ENCODE measurements around the gene LGI1.

The LGI1 gene

DNA sequence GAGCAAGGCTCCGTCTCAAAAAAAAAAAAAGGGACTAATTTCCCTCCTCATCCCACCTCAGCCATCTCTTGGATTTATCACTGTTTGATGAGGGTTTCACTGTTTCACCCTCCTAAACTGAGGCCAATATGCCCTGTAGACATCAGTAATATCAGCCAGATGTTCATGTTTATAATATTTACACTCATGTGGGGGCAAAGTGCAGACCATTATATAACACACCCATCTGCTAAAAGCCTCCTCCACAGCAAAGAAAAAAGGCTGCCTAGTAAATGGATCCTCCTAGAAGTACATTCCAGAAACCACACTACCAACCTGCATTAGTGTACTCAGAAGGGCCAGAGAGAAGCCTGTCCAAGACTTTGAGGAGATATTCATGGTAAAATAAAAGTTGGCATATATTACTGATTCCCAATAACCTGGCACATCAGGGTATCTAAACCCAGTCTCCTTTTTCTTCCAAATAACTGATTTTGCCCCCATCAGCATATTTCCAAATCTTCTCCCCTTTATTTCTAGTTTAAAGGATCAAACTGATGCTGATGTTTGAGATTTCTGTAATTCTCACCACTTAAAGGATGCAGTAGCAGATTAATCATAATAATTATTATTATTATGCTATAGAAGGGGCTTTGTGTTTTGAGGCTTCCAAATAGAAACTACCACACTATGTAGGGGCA is 55.1 kb downstream of the LGI1 start:
- Histone ChIP-seq H3K4me3 (ENCODE audit: insufficient read depth, low read length, poor library complexity, severe bottlenecking) (no peak overlapping the region), H3F3A (ENCODE audit: insufficient read depth) (no peaks in the 10 kb centered on the region), H3K9me2 (replicated peaks; ENCODE audit: insufficient read depth, low read length) (no peaks in the 10 kb centered on the region), H2AFZ (ENCODE audit: low read depth, low read length, severe bottlenecking) (no peak overlapping the region), H4K20me1 (ENCODE audit: low read depth, low read length) (no peaks in the 10 kb centered on the region), H3K27ac (ENCODE audit: low read depth, low read length) (no peak overlapping the region), H3K27me3 (ENCODE audit: low read length) (no peaks in the 10 kb centered on the region), H3K9me3 (ENCODE audit: insufficient read depth, low read length) (no peaks in the 10 kb centered on the region), H3K9ac (ENCODE audit: low read length) (no peak overlapping the region), H3K4me2 (ENCODE audit: low read depth, low read length, poor library complexity, severe bottlenecking) (no peak overlapping the region), H3K79me2 (ENCODE audit: insufficient read depth, low read length) (no peaks in the 10 kb centered on the region), H3K36me3 (ENCODE audit: low read length) (no peaks in the 10 kb centered on the region)
- TF ChIP-seq, protein P1, sequence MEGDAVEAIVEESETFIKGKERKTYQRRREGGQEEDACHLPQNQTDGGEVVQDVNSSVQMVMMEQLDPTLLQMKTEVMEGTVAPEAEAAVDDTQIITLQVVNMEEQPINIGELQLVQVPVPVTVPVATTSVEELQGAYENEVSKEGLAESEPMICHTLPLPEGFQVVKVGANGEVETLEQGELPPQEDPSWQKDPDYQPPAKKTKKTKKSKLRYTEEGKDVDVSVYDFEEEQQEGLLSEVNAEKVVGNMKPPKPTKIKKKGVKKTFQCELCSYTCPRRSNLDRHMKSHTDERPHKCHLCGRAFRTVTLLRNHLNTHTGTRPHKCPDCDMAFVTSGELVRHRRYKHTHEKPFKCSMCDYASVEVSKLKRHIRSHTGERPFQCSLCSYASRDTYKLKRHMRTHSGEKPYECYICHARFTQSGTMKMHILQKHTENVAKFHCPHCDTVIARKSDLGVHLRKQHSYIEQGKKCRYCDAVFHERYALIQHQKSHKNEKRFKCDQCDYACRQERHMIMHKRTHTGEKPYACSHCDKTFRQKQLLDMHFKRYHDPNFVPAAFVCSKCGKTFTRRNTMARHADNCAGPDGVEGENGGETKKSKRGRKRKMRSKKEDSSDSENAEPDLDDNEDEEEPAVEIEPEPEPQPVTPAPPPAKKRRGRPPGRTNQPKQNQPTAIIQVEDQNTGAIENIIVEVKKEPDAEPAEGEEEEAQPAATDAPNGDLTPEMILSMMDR (IDR thresholded peaks at IDR 0.05; ENCODE audit: insufficient read depth, low read length, poor library complexity, severe bottlenecking): no peak
- TF ChIP-seq EZH2phosphoT487 (conservative IDR thresholded peaks at IDR 0.05; ENCODE audit: low read length): no peak

DNA sequence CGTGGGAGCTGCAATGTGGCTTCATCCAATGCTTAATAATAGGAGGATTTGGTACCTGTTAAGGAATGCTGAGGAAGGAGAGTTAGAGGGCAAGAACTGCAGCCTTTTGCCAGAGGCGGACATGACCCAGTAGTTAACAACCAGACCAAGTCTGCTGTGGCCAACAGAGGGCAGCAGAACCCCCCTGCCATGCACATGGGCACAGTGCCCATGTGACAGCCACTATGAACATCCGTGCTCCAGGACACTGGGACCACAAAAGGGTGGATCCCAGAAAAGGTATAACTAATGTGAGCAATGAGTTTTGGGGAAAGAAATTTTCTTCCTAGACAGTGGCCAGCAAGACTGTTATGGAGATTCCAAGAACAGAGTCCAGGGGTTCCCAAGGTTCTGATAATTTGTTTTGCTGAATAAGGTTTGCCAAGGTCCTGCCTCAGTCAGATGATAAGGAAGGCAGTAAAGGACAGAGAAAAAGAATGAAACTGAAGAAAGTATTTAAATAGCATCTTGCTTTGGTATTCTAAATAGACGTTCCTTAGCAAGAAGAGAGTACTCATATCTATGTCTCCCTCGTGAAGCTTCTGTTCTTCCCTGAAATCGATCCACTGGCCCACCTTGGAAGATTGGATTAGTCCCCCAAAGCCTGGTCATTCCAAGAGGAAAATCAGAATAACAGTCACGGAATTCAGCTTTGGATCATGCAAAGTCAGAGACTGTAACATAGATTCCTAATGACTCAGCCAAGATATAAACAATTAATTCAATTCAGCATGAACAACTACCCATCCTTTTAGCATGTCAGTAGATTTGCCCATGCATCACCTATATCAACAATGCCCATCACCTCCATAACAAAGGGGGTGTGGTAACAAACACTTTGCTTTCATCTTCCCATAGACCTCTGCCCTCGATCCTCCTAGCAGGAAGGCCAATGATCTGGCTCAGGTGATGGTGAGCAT is 56.0 kb downstream of the LGI1 start:
- Histone ChIP-seq H3K27ac (ENCODE audit: low read depth, low read length) (no peak overlapping the region), H3F3A (ENCODE audit: insufficient read depth) (no peaks in the 10 kb centered on the region), H4K20me1 (ENCODE audit: low read depth, low read length) (no peaks in the 10 kb centered on the region), H3K27me3 (ENCODE audit: low read length) (no peaks in the 10 kb centered on the region), H2AFZ (ENCODE audit: low read depth, low read length, severe bottlenecking) (peak overlapping the region; percentile 54), H3K9ac (ENCODE audit: low read length) (no peak overlapping the region), H3K9me3 (ENCODE audit: insufficient read depth, low read length) (no peaks in the 10 kb centered on the region), H3K4me2 (ENCODE audit: low read depth, low read length, poor library complexity, severe bottlenecking) (no peak overlapping the region), H3K4me3 (ENCODE audit: insufficient read depth, low read length, poor library complexity, severe bottlenecking) (no peak overlapping the region), H3K36me3 (ENCODE audit: low read length) (no peaks in the 10 kb centered on the region), H3K9me2 (replicated peaks; ENCODE audit: insufficient read depth, low read length) (no peaks in the 10 kb centered on the region), H3K79me2 (ENCODE audit: insufficient read depth, low read length) (no peaks in the 10 kb centered on the region)
- TF ChIP-seq, protein P1 (IDR thresholded peaks at IDR 0.05; ENCODE audit: insufficient read depth, low read length, poor library complexity, severe bottlenecking): peak; percentile 71
- TF ChIP-seq EZH2phosphoT487 (conservative IDR thresholded peaks at IDR 0.05; ENCODE audit: low read length): no peak

DNA sequence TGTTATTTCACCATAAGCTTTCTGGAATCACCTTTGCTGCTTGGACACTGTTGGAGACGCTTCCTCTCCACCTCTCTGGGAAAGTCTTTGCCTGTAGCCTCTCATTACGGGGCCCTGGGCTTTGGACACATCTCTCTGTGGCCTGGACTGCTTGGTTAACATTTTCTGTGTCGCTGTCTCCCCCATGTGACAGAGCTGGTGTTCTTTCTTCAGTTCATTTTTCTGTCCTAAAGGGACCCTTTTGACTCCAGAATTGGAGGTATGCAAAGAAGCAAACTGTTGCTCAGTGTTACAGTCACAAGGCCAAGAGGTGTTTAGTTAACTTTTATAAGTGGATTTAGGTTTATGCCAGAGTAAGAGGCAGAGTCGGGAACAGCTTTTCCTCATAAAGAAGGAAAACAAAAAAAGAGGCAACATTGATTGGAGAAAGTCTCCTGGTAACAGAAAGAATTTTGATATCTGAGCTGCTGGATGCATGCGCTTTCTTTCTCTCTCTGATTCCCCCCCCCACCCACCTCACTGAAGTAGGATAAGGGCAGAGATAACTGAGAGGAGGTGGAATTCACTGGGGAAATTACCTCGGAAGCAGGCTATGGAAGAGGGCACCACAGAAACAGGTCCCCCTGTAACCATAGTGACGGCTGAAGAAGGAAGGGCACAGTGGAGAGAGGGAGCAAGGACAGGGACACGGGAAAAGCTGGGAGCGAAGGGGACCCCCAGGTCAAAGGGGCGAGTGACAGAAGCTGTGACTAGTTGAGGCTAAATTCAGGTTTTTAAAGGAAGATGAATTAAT is 57.8 kb downstream of the LGI1 start:
- Histone ChIP-seq H2AFZ (ENCODE audit: low read depth, low read length, severe bottlenecking) (no peak overlapping the region), H3K9me3 (ENCODE audit: insufficient read depth, low read length) (no peaks in the 10 kb centered on the region), H3K27me3 (ENCODE audit: low read length) (no peaks in the 10 kb centered on the region), H3K4me2 (ENCODE audit: low read depth, low read length, poor library complexity, severe bottlenecking) (no peak overlapping the region), H3K4me3 (ENCODE audit: insufficient read depth, low read length, poor library complexity, severe bottlenecking) (no peak overlapping the region), H3K9me2 (replicated peaks; ENCODE audit: insufficient read depth, low read length) (no peaks in the 10 kb centered on the region), H3F3A (ENCODE audit: insufficient read depth) (no peaks in the 10 kb centered on the region), H3K9ac (ENCODE audit: low read length) (no peak overlapping the region), H3K27ac (ENCODE audit: low read depth, low read length) (no peak overlapping the region), H4K20me1 (ENCODE audit: low read depth, low read length) (no peaks in the 10 kb centered on the region), H3K36me3 (ENCODE audit: low read length) (no peaks in the 10 kb centered on the region), H3K79me2 (ENCODE audit: insufficient read depth, low read length) (no peaks in the 10 kb centered on the region)
- TF ChIP-seq EZH2phosphoT487 (conservative IDR thresholded peaks at IDR 0.05; ENCODE audit: low read length): no peak
- TF ChIP-seq, protein P1 (IDR thresholded peaks at IDR 0.05; ENCODE audit: insufficient read depth, low read length, poor library complexity, severe bottlenecking): no peak

All from SU-DHL-6 (cell line).